Measurements from ENCODE around the gene ZFP1. TPM values are rescaled to one million over a fixed set of nuclear protein-coding genes. Genes with fewer than 3 reads are reported as not detected.

Gene ZFP1
- total RNA-seq, 2 experiments from 2014 or later, result 23.9 to 25.0 TPM

GRCh38 chr16:75202069-75202590 lies 53.8 kb downstream of the ZFP1 start:
- H3K4me3 ChIP-seq (ENCODE audit: low read depth, low read length, poor library complexity, severe bottlenecking), result no peak overlapping the region
- POLR2A ChIA-PET, result interaction anchor here (0.7 to 1.2 kb wide), 3 partner anchors 187 to 572 kb away, joined by 3 to 4 read pairs (median 3); no protein-coding TSS in a partner anchor
- no peaks in the 10 kb centered on the region for H3K9me2 ChIP-seq (ENCODE audit: insufficient read depth, low read length)
- CTCF ChIA-PET (ENCODE audit: unreplicated experiment), result no interaction called here
- BruUV-seq (replicated peaks), result no TSS peak
- peaks cover 10% of the 10 kb centered on the region for H3K4me1 ChIP-seq (ENCODE audit: insufficient read depth, low read length, poor library complexity, severe bottlenecking)
- TF ChIP-seq EZH2phosphoT487 (IDR thresholded peaks at IDR 0.05; ENCODE audit: borderline replicate concordance, low read depth, low read length) (no peak), CTCF (conservative IDR thresholded peaks at IDR 0.05; ENCODE audit: low read length) (no peak)
- intact Hi-C loops (cut with micrococcal nuclease; ENCODE audit: unreplicated experiment), result loop anchor here (2.0 kb wide), 1 partner anchor 17 kb away; the partner anchor contains the start of gene CTRB1
- no peak overlapping the region for H3K27ac ChIP-seq (ENCODE audit: low read depth, low read length, poor library complexity, severe bottlenecking)
- H3K36me3 ChIP-seq (ENCODE audit: insufficient read depth, low read length), result no peaks in the 10 kb centered on the region
- no peaks in the 10 kb centered on the region for H4K20me1 ChIP-seq (ENCODE audit: insufficient read depth, low read length)
- H3K9me3 ChIP-seq (ENCODE audit: low read length), result no peaks in the 10 kb centered on the region
- H3K4me2 ChIP-seq (ENCODE audit: low read length), result no peak overlapping the region
- no peaks in the 10 kb centered on the region for H3K79me2 ChIP-seq (ENCODE audit: insufficient read depth, low read depth, low read length)
- no peak for DNase-seq (ENCODE audit: low spot score)
- no peak overlapping the region for H2AFZ ChIP-seq (ENCODE audit: low read length)

- CTCF ChIA-PET (ENCODE audit: unreplicated experiment), result no interaction called here
- intact Hi-C loops (cut with micrococcal nuclease; ENCODE audit: unreplicated experiment), result loop anchor here (2.0 kb wide), 1 partner anchor 16 kb away; the partner anchor contains the start of gene CTRB1
- BruUV-seq (replicated peaks), result no TSS peak
Measured at GRCh38 chr16:75203096-75203495, 54.8 kb downstream of the ZFP1 start.

More at GRCh38 chr16:75203096-75203495, 54.8 kb downstream of the ZFP1 start:
- no peaks in the 10 kb centered on the region for H3K36me3 ChIP-seq (ENCODE audit: insufficient read depth, low read length)
- no peaks in the 10 kb centered on the region for H3K79me2 ChIP-seq (ENCODE audit: insufficient read depth, low read depth, low read length)
- H2AFZ ChIP-seq (ENCODE audit: low read length), result no peak overlapping the region
- H3K27ac ChIP-seq (ENCODE audit: low read depth, low read length, poor library complexity, severe bottlenecking), result no peak overlapping the region
- H3K9me3 ChIP-seq (ENCODE audit: low read length), result no peaks in the 10 kb centered on the region
- peaks cover 10% of the 10 kb centered on the region for H3K4me1 ChIP-seq (ENCODE audit: insufficient read depth, low read length, poor library complexity, severe bottlenecking)
- no peak overlapping the region for H3K4me3 ChIP-seq (ENCODE audit: low read depth, low read length, poor library complexity, severe bottlenecking)
- no peaks in the 10 kb centered on the region for H4K20me1 ChIP-seq (ENCODE audit: insufficient read depth, low read length)
- H3K9me2 ChIP-seq (ENCODE audit: insufficient read depth, low read length), result no peaks in the 10 kb centered on the region
- TF ChIP-seq CTCF (conservative IDR thresholded peaks at IDR 0.05; ENCODE audit: low read length), result no peak
- TF ChIP-seq EZH2phosphoT487 (IDR thresholded peaks at IDR 0.05; ENCODE audit: borderline replicate concordance, low read depth, low read length), result no peak
- no peak for DNase-seq (ENCODE audit: low spot score)
- POLR2A ChIA-PET, result interaction anchor here (0.6 to 1.0 kb wide), 2 partner anchors 17 to 183 kb away, joined by 3 read pairs; no protein-coding TSS in a partner anchor
- H3K4me2 ChIP-seq (ENCODE audit: low read length), result no peak overlapping the region
